ENCODE results near the gene CARM1. TPM values are rescaled to one million over a fixed set of nuclear protein-coding genes. Genes with fewer than 3 reads are reported as not detected.

The CARM1 gene
- total RNA-seq, 1 donor from 2014 or later = 34.4 TPM

DNA sequence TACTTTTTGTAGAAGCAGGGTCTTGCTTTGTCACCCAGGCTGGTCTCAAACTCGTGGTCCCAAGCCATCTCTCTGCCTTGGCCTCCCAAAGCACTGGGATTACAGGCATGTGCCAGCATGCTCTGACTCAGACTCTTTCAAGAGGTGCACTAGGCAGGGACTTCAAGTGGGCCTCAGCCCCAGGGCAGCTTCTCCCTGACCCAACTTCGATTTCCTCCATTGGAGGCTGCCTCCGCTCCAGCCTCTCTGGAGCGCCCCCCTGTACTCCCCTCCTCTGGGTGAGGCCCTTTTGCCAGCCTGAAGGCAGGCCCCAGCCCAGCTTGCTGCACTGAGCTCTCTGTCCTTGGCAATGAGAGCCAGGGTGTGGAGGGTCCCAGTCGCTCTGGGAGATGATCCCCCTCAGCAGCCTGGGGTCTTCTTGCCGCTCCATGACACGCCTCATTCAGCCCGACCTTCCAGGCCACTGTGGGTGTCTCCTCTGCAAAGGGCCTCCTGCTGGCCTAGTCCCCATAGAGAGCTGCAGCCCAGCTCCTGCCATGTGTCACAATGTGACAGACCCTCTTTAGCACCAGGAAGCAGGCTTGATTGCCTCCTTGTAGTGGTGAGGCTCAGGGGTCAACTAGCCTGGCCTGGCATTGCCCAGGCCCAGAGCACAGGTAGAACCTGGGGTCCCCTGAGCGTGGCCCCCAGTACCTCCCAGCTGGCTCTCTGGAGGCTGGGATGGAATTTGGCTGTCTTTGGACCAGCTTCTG, 16.4 kb downstream of the CARM1 start:
- H3K9ac ChIP-seq = no peak overlapping the region
- no peak for TF ChIP-seq EZH2phosphoT487 (IDR thresholded peaks at IDR 0.05)
- TF ChIP-seq, protein P1, sequence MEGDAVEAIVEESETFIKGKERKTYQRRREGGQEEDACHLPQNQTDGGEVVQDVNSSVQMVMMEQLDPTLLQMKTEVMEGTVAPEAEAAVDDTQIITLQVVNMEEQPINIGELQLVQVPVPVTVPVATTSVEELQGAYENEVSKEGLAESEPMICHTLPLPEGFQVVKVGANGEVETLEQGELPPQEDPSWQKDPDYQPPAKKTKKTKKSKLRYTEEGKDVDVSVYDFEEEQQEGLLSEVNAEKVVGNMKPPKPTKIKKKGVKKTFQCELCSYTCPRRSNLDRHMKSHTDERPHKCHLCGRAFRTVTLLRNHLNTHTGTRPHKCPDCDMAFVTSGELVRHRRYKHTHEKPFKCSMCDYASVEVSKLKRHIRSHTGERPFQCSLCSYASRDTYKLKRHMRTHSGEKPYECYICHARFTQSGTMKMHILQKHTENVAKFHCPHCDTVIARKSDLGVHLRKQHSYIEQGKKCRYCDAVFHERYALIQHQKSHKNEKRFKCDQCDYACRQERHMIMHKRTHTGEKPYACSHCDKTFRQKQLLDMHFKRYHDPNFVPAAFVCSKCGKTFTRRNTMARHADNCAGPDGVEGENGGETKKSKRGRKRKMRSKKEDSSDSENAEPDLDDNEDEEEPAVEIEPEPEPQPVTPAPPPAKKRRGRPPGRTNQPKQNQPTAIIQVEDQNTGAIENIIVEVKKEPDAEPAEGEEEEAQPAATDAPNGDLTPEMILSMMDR (IDR thresholded peaks at IDR 0.05) = no peak
- TF ChIP-seq EZH2 (IDR thresholded peaks at IDR 0.05) = no peak
- Mint-ChIP-seq H3K9me3 (no peaks in the 10 kb centered on the region), H3K27me3 (ENCODE audit: insufficient read depth, low read depth) (no peaks in the 10 kb centered on the region), H3K27ac (peak overlapping the region; percentile 93), H3K36me3 (no peaks in the 10 kb centered on the region), H3K4me1 (peaks cover 58% of the 10 kb centered on the region), H3K4me3 (peak overlapping the region; percentile 73)
- no peaks in the 10 kb centered on the region for H3K27me3 ChIP-seq
- H3K9me3 ChIP-seq (ENCODE audit: low read depth) = no peaks in the 10 kb centered on the region
- H3K79me2 ChIP-seq (ENCODE audit: low read depth) = peaks cover 93% of the 10 kb centered on the region
- H3K4me1 ChIP-seq = peaks cover 51% of the 10 kb centered on the region
- DNase-seq (ENCODE audit: low spot score) = no peak
- no peaks in the 10 kb centered on the region for H3K36me3 ChIP-seq
- peak overlapping the region; percentile 60 for H3K4me2 ChIP-seq
- H2AFZ ChIP-seq (replicated peaks) = no peak overlapping the region
- H3F3A ChIP-seq (ENCODE audit: low read depth) = peaks cover 24% of the 10 kb centered on the region
- H4K20me1 ChIP-seq (ENCODE audit: low read depth) = peaks cover 92% of the 10 kb centered on the region
- H3K27ac ChIP-seq = peak overlapping the region; percentile 61
- peak overlapping the region; percentile 1 for H3K4me3 ChIP-seq

DNA sequence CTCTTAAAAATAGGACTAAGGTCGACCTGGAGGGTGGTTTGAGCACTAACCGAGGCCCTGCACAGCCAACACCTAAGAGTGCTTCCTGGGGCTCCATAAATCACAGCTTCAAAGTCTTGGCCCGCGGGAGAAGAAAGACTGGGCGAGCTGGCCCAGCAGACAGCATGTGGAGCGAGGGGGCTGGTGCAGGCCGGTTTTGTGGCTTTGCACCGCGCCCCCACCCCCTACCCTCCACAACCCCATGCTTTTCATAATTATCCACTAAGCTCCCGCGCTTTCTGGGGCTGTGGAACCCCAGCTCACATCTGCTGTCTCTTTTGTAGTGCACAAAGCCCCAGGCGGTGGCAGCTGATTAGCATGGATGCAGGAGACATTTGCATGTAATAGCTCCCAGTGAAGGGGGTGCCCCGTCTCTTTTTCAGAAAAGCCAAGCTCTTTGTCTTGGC, 17.1 kb downstream of the CARM1 start:
- H3K27me3 Mint-ChIP-seq (ENCODE audit: insufficient read depth, low read depth) = no peaks in the 10 kb centered on the region
- H4K20me1 ChIP-seq (ENCODE audit: low read depth) = peaks cover 92% of the 10 kb centered on the region
- no peaks in the 10 kb centered on the region for H3K9me3 Mint-ChIP-seq
- peaks cover 24% of the 10 kb centered on the region for H3F3A ChIP-seq (ENCODE audit: low read depth)
- H3K4me2 ChIP-seq = peak overlapping the region; percentile 60
- peak overlapping the region; percentile 1 for H3K4me3 ChIP-seq
- H3K36me3 Mint-ChIP-seq = no peaks in the 10 kb centered on the region
- H3K27ac ChIP-seq = peak overlapping the region; percentile 61
- peak overlapping the region; percentile 87 for H3K27ac Mint-ChIP-seq
- no peaks in the 10 kb centered on the region for H3K9me3 ChIP-seq (ENCODE audit: low read depth)
- H3K4me1 Mint-ChIP-seq = peaks cover 52% of the 10 kb centered on the region
- H3K27me3 ChIP-seq = no peaks in the 10 kb centered on the region
- no peaks in the 10 kb centered on the region for H3K36me3 ChIP-seq
- peaks cover 93% of the 10 kb centered on the region for H3K79me2 ChIP-seq (ENCODE audit: low read depth)
- peaks cover 51% of the 10 kb centered on the region for H3K4me1 ChIP-seq
- no peak overlapping the region for H3K9ac ChIP-seq
- peak; percentile 73 for DNase-seq (ENCODE audit: low spot score)
- H3K4me3 Mint-ChIP-seq = peak overlapping the region; percentile 73
- no peak for TF ChIP-seq EZH2 (IDR thresholded peaks at IDR 0.05)
- TF ChIP-seq, protein P1 (IDR thresholded peaks at IDR 0.05) = no peak
- H2AFZ ChIP-seq (replicated peaks) = no peak overlapping the region

DNA sequence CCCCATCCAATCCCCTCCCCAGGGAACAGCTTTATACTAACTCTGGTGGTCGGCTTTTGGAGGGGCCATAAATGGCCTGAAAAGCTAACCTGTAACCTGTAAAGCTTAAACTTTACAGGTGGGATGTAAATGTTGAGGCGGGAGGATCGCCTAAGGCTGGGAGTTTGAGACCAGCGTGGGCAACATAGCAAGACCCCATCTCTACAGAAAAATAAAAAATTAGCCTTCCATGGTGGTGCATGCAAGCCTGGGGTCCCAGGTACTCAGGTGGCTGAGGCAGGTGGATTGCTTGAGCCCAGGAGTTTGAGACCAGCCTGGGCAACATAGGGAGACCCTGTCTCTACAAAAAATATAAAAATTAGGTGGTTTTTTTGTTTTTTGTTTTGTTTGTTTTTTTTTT, 18.5 kb downstream of the CARM1 start:
- peaks cover 92% of the 10 kb centered on the region for H3K79me2 ChIP-seq (ENCODE audit: low read depth)
- TF ChIP-seq, protein P1 (IDR thresholded peaks at IDR 0.05) = no peak
- TF ChIP-seq EZH2 (IDR thresholded peaks at IDR 0.05) (no peak), EZH2phosphoT487 (IDR thresholded peaks at IDR 0.05) (no peak)
- Mint-ChIP-seq H3K4me1 (peaks cover 56% of the 10 kb centered on the region), H3K27me3 (ENCODE audit: insufficient read depth, low read depth) (no peaks in the 10 kb centered on the region), H3K9me3 (no peaks in the 10 kb centered on the region), H3K4me3 (no peak overlapping the region), H3K36me3 (no peaks in the 10 kb centered on the region), H3K27ac (no peak overlapping the region)
- no peak overlapping the region for H2AFZ ChIP-seq (replicated peaks)
- H3K36me3 ChIP-seq = no peaks in the 10 kb centered on the region
- no peak overlapping the region for H3K4me3 ChIP-seq
- H3F3A ChIP-seq (ENCODE audit: low read depth) = peaks cover 20% of the 10 kb centered on the region
- no peaks in the 10 kb centered on the region for H3K9me3 ChIP-seq (ENCODE audit: low read depth)
- H3K4me1 ChIP-seq = peaks cover 43% of the 10 kb centered on the region
- H3K27ac ChIP-seq = no peak overlapping the region
- DNase-seq (ENCODE audit: low spot score) = no peak
- no peak overlapping the region for H3K9ac ChIP-seq
- H3K27me3 ChIP-seq = no peaks in the 10 kb centered on the region
- H4K20me1 ChIP-seq (ENCODE audit: low read depth) = peaks cover 92% of the 10 kb centered on the region
- no peak overlapping the region for H3K4me2 ChIP-seq
